ENCODE data around the gene ECHDC3.

Gene ECHDC3

GRCh38 chr10:11787374-11787773, 45.2 kb downstream of the ECHDC3 start:
- no peak for DNase-seq

- DNase-seq = no peak
Measured at GRCh38 chr10:11787846-11788245, 45.7 kb downstream of the ECHDC3 start.

- DNase-seq = no peak
Measured at GRCh38 chr10:11789306-11789705, 47.1 kb downstream of the ECHDC3 start.

- no peak for DNase-seq
Measured at GRCh38 chr10:11789956-11790355, 47.8 kb downstream of the ECHDC3 start.

- no peak for DNase-seq
Measured at GRCh38 chr10:11793762-11794479, 51.7 kb downstream of the ECHDC3 start.

- DNase-seq = no peak
Measured at GRCh38 chr10:11794566-11794965, 52.4 kb downstream of the ECHDC3 start.

GRCh38 chr10:11795101-11795920, 53.1 kb downstream of the ECHDC3 start:
- no peak for DNase-seq

- DNase-seq = no peak
Measured at GRCh38 chr10:11796474-11796873, 54.3 kb downstream of the ECHDC3 start.

- DNase-seq = no peak
Measured at GRCh38 chr10:11797281-11797680, 55.1 kb downstream of the ECHDC3 start.

- no peak for DNase-seq
Measured at GRCh38 chr10:11797847-11798633, 55.9 kb downstream of the ECHDC3 start.

GRCh38 chr10:11798845-11799735, 56.9 kb downstream of the ECHDC3 start:
- no peak for DNase-seq

- DNase-seq = no peak
Measured at GRCh38 chr10:11799736-11800080, 57.5 kb downstream of the ECHDC3 start.

GRCh38 chr10:11804336-11804735, 62.2 kb downstream of the ECHDC3 start:
- no peak for DNase-seq

- no peak for DNase-seq
Measured at GRCh38 chr10:11805792-11806191, 63.6 kb downstream of the ECHDC3 start.

- no peak for DNase-seq
Measured at GRCh38 chr10:11806706-11807105, 64.5 kb downstream of the ECHDC3 start.

GRCh38 chr10:11808808-11809207, 66.6 kb downstream of the ECHDC3 start:
- no peak for DNase-seq

- no peak for DNase-seq
Measured at GRCh38 chr10:11810313-11810766, 68.2 kb downstream of the ECHDC3 start.

GRCh38 chr10:11810973-11811372, 68.8 kb downstream of the ECHDC3 start:
- no peak for DNase-seq

- DNase-seq = no peak
Measured at GRCh38 chr10:11813177-11813576, 71.0 kb downstream of the ECHDC3 start.
